ENCODE data around the gene PDCD11.

Gene PDCD11

DNA sequence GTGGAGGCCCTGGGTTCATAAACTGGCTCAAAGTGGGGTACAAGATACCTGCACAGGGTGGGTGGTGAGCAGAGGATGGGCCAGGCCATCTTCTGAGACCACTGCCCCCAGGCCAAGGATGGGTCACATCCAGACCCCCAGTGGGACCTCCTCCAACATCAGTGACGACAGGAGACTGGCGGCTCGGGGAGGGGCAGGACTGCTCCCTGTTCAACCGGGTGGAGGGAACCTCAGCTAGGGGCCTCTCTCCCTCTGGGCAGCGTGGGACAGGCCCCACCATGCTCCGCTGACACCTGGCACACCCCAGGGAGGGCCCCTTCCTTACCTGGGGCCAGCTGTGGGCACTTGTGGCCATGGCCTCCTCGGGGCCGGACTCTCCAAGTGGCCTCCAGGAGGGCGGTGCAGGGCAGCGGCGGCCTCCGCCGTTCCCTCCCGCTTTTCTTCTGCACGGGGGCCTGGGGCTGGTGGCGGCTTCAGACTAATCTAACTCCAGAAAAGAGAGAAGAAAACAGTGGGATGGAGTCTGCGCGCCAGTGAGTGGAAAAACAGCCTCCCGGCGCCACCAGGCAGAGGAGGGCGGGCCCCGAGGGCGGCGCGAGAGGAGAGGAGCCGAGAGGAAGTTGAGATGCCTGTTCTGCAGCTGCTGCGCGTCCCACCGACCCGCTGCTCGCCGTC, 55.5 kb downstream of the PDCD11 start, which contains the start of gene CALHM2:
Gene CALHM2 (minus strand): TSS at position 540 of the 675 bp plus-strand sequence. CDS start 2,429 bp downstream, outside the sequence.
- Histone ChIP-seq H3K4me1 (ENCODE audit: insufficient read depth, low read length, severe bottlenecking) (peaks cover 11% of the 10 kb centered on the region), H4K20me1 (ENCODE audit: insufficient read depth, low read length) (no peaks in the 10 kb centered on the region), H3K4me3 (ENCODE audit: low read depth, low read length, poor library complexity, severe bottlenecking) (peak within 1 kb of the TSS; percentile 49), H3K9me3 (ENCODE audit: low read length) (no peaks in the 10 kb centered on the region), H3K79me2 (ENCODE audit: insufficient read depth, low read length) (no peaks in the 10 kb centered on the region), H3K9ac (ENCODE audit: low read length) (peak within 1 kb of the TSS; percentile 37; the same call in 1 of the 2 replicates), H3K27ac (ENCODE audit: low read depth, low read length, poor library complexity, severe bottlenecking) (no peak within 1 kb of the TSS), H3K9me2 (ENCODE audit: low read depth, low read length) (no peaks in the 10 kb centered on the region), H3K4me2 (ENCODE audit: low read length) (peak within 1 kb of the TSS; percentile 61), H3F3A (ENCODE audit: insufficient read depth, low read length) (no peaks in the 10 kb centered on the region; the same call in 1 of the 2 replicates), H3K36me3 (ENCODE audit: insufficient read depth, low read length) (peaks cover 22% of the 10 kb centered on the region), H3K27me3 (ENCODE audit: insufficient read depth, low read length) (no peaks in the 10 kb centered on the region), H2AFZ (ENCODE audit: low read length) (no peak within 1 kb of the TSS)
- no peak for TF ChIP-seq EZH2 (IDR thresholded peaks at IDR 0.05; ENCODE audit: borderline replicate concordance, low read length)
- no peak for TF ChIP-seq CTCF (IDR thresholded peaks at IDR 0.05; ENCODE audit: low read length)

DNA sequence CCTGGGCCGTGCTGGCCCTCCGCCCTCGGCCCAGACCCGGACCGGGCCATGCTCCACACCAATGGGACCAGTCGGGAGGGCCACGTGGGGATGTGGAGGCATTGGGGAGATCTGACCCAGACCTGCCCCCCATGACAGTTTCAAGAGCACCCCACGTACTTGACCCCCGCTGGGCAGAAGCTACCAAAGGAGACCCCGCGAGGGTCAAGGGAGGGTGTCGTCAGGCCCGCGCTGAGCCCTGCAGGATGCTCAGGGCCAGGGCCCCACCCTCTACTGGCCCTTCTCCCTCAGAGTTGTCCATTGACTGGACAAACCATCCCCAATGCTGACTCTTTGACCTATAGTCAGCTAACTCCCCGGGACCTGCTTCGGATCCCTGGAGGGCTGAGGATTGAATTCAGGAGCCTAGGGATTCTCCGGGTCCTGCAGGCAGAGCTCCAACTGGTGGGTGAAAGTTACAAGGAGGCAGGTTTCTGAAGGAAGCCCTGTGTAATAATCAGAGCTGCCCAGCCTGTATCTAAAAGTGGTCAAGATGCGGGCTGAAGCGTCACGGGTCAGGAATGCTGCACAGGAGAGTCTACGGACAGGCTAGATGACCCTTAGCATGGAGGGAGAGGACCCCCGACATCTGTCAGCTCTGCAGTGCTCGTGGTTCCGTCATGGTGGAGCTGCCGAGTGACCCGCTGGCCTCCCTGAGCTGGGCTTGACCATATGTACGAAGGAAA, 56.2 kb downstream of the PDCD11 start:
- Histone ChIP-seq H3K79me2 (ENCODE audit: insufficient read depth, low read length) (no peaks in the 10 kb centered on the region), H3F3A (ENCODE audit: insufficient read depth, low read length) (no peaks in the 10 kb centered on the region; the same call in 1 of the 2 replicates), H3K9me2 (ENCODE audit: low read depth, low read length) (no peaks in the 10 kb centered on the region), H3K27ac (ENCODE audit: low read depth, low read length, poor library complexity, severe bottlenecking) (no peak overlapping the region), H4K20me1 (ENCODE audit: insufficient read depth, low read length) (no peaks in the 10 kb centered on the region), H3K27me3 (ENCODE audit: insufficient read depth, low read length) (no peaks in the 10 kb centered on the region), H3K9ac (ENCODE audit: low read length) (peak overlapping the region; percentile 36; the same call in 1 of the 2 replicates), H2AFZ (ENCODE audit: low read length) (no peak overlapping the region), H3K36me3 (ENCODE audit: insufficient read depth, low read length) (peaks cover 15% of the 10 kb centered on the region), H3K4me3 (ENCODE audit: low read depth, low read length, poor library complexity, severe bottlenecking) (peak overlapping the region; percentile 49), H3K4me1 (ENCODE audit: insufficient read depth, low read length, severe bottlenecking) (peaks cover 11% of the 10 kb centered on the region), H3K4me2 (ENCODE audit: low read length) (peak overlapping the region; percentile 61), H3K9me3 (ENCODE audit: low read length) (no peaks in the 10 kb centered on the region)
- TF ChIP-seq CTCF (IDR thresholded peaks at IDR 0.05; ENCODE audit: low read length) (no peak), EZH2 (IDR thresholded peaks at IDR 0.05; ENCODE audit: borderline replicate concordance, low read length) (no peak)

DNA sequence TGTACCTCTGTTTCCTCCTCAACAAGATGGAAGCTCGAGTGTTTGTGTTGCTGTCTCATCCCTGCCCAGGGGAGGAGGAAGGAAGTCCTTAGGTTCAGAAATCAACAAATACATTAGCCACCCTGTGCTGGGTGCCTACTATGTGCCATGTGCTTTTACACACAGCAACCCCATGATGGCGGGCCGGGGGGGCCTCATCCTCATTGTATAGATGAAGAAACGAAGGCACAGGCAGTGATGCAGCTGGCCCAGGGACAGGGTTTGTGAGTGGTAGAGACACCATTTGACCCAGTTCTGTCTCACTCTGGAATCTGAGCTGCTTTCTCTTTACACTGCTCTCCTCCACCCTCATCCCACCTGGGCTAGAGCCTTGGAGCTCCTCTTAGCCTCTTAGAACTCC, 57.6 kb downstream of the PDCD11 start:
- peaks cover 9% of the 10 kb centered on the region; the same call in 1 of the 2 replicates for H3K36me3 ChIP-seq (ENCODE audit: insufficient read depth, low read length)
- no peak overlapping the region for H2AFZ ChIP-seq (ENCODE audit: low read length)
- H3K79me2 ChIP-seq (ENCODE audit: insufficient read depth, low read length): no peaks in the 10 kb centered on the region
- no peak overlapping the region for H3K9ac ChIP-seq (ENCODE audit: low read length)
- no peak overlapping the region for H3K27ac ChIP-seq (ENCODE audit: low read depth, low read length, poor library complexity, severe bottlenecking)
- H3K9me3 ChIP-seq (ENCODE audit: low read length): no peaks in the 10 kb centered on the region
- peaks cover 11% of the 10 kb centered on the region for H3K4me1 ChIP-seq (ENCODE audit: insufficient read depth, low read length, severe bottlenecking)
- H3K9me2 ChIP-seq (ENCODE audit: low read depth, low read length): no peaks in the 10 kb centered on the region
- no peaks in the 10 kb centered on the region for H4K20me1 ChIP-seq (ENCODE audit: insufficient read depth, low read length)
- no peak overlapping the region for H3K4me3 ChIP-seq (ENCODE audit: low read depth, low read length, poor library complexity, severe bottlenecking)
- no peaks in the 10 kb centered on the region; the same call in 1 of the 2 replicates for H3F3A ChIP-seq (ENCODE audit: insufficient read depth, low read length)
- H3K27me3 ChIP-seq (ENCODE audit: insufficient read depth, low read length): no peaks in the 10 kb centered on the region
- no peak for TF ChIP-seq EZH2 (IDR thresholded peaks at IDR 0.05; ENCODE audit: borderline replicate concordance, low read length)
- no peak for TF ChIP-seq CTCF (IDR thresholded peaks at IDR 0.05; ENCODE audit: low read length)
- no peak overlapping the region for H3K4me2 ChIP-seq (ENCODE audit: low read length)
